NCI-H524 (cell line): ENCODE data around the gene GNAI2.
"Not testable (repeated sequence)": the region's sequence is repeated elsewhere in the genome, so short reads cannot be mapped to it uniquely, and the experiment has no call there.

Experiments used
- DNase-seq, 2 experiments: peaks; one replicate each; lab custom pipeline; 2025; lab: John Stamatoyannopoulos, UW

Gene GNAI2

DNA sequence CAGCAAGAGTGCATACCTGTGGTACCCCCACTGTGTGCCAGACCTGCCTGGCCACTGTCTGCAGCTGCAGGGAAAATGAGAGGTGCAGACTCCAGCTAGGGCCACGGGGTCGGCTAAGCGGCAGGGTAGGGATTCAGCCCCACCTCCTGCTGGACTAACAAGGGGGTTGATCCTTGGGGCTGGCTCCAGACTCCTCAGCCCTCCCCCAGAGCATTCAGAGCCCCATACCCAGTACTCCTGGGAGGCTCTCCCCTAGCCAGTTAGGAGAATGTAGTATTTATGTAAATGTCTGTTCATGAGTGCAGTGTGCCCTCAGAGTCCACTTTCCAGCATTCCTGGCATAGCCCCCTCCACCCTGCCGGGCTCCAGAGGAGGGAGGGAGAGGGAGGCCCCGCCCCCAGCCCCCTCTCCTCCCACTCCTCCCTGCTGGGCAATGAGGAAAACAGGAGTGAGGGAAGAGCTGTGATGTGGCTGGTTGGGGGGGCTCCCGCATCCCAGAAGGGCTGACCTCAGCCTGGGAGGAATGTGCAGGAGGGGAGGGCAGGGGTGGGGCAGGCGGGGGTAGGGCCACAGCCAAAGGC, 28.5 kb downstream of the GNAI2 start:
- no peak for DNase-seq

DNA sequence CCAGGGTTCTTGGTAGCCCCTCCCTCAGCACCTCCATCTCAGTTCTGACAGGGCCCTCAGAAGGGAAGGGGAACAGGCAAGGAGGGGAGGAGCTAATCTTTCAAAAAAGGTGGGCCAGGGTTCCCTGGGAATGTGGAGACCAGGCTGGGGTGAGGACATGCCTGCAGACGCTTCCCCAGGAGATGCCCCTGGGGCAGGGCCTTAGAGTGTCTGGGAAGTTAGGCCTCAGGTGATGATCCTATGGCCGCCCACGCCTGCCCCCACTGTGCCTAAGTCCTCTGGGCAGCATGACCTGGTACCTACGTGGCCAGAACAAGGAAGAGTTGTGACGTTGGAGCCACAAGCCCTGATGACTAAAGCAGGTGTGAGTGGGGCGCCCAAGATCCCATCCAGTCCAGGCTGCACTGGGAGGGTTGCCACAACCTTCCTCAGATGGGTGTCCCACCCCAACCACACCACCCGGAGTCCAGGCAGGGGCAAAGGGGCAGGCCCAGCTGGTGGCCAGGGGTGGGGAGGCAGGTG, 29.0 kb downstream of the GNAI2 start:
- no peak for DNase-seq

DNA sequence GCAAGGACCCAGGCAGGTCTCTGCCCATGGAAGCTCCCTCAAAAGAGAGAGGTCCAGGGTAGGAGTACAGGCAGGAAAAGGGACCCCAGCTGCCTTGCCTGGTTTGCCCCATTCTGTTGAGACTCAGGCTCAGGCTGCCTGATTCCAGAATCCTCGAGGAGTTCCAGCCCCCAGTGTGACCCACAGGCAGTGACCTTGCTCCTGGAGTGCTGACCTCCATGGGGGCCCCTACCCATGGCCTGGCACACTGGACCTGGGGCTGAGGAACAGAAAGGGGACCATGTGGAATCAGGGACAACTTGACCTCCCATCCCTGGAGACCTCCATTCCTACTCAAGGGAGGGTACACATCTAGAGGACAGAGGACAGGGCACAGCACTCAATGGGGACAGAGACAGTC, 29.6 kb downstream of the GNAI2 start:
- no peak for DNase-seq

DNA sequence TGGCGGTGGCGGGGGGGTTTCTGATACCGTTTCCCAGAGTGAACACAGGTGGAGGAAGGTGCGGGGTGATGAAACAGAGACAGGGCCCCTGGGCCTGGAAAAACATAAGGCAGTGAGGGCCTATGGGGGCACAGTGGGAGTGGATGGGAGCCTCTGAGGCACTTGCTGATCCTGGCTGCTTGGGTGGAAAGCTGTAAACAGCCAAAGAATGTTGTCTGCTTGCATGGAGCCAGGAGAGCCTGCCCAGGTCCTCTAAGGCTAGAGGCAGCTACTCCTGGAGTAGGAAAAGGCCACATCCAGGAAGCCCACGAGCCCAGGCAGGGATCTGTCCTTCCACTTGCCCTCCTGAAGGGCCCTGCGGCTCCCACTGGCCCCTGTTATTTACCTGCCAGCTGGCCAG, 30.0 kb downstream of the GNAI2 start:
- DNase-seq, result no peak

DNA sequence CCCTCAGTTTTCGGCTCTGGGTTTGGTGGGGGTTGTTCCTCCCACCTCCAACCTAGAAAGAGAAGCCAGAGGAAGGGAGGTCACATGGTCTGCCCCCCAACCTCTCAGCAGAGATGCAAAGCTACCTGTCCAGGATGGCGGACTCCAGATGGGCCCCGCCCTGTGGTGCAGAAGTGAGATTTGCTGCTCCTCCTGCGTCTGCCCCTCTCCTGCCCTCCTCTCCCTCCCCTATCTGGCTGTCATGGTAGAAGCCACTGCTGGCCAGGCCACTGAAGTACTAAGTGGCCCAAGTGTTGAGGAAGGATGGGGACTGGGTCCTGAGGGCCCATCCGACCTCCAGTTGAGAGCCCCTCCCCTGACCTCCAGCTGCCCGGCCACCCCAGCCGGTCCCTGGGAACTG, 30.8 kb downstream of the GNAI2 start:
- DNase-seq, result no peak

DNA sequence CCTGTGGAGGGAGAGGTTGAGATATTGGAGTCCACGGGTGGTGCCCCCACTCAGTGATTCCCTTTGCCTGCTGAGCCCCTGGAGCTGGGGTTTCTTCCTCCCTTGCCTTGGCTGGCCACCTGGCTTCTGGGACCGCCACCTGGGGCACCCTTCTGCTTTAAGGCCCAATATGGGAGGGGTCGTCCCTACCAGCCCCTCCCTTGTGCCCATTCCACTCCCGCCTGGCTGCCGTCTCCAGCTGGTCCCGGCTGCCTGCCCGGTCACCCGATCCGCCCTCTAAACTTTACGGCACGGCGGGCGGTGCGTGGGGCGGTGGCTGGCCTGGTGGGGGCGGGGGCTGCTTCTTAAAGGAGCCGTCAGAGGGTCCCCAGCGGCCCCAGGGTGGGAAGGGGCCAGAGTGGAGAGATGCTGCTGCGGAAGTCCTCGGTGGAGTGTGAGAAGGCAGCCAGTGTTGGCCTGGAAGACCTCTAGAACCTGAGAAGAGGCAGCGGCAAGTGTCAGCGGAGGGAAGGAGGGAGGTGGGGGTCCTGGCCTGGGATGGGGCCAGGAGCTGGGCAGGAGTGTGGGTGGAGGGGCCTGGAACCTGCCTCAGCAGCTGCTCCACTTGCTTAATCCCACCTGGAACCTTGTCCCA, 31.4 kb downstream of the GNAI2 start:
- peak; percentile 31 to 61 for DNase-seq

DNA sequence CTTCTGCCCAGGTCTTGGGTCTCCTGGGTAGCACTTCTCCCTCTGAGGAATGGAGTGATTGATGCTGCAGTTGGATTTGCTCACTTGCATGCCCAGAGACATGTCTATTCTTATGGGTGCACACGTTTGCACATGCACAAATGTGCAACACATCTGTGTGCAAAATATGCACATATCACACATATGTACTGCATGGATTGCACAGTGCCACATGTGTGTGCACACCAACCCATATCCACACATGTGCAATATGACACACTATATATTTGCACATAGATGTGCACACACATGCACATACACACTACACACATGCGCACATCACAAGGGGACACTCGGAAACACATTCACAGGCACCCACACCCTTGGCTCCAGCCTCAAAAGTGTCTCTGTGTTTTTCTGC, 32.3 kb downstream of the GNAI2 start:
- DNase-seq, result no peak

DNA sequence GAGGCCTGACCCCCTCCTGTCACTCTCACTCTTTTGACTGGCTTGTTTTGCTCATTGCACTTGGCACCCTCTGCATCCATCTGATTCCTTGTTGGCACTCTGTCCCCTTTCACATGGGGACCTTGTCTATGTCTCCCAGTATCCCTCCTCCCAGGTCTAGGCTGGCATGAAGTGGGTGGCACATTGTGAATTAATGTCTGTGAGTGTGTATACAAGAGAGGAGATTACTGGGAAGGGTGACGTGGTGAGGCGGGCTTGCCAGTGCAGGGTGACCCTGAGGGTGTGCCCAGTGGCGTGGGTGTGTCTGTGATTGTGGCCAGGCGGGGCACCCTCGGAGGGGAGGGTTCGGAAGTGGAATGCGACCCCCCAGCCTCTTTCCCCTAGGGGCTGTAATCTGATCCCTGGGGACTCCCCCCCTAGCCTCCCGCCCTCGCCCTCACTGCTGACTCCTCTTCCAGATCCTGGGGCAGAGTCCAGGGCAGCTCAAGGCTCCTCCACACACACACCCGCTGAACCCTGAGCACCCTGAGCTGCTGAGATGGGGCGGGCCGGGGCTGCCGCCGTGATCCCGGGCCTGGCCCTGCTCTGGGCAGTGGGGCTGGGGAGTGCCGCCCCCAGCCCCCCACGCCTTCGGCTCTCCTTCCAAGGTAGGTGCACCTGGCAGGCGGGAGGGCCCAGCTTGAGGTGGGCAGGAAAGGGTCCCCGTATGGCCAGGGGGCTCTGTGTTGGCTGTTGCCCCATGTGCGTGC, 32.9 kb downstream of the GNAI2 start, which contains the start of gene SEMA3B:
Gene SEMA3B (plus strand): TSS at position 445 of the 749 bp plus-strand sequence. CDS start 94 bp downstream, at position 539.
- DNase-seq, result no peak

DNA sequence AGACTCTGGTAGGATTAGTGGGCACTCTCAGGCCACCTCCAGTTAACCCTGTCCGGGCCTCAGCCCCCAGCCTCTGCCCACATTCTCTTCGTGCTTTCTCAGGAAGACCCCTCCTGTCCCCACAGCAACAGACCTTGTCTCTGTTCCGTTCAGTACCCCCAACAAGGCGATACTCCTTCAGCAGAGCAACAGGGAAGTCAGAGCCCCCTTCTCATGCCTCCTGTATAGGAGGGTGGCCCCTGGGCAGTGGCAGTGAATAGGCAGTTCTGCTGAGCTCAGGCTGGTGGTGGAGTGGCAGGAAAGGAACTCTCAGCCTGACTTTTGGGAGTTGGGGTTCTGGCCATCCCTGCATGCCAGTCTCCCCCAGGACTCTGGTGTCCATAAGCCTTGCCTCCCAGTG, 33.5 kb downstream of the GNAI2 start:
- no peak for DNase-seq

DNA sequence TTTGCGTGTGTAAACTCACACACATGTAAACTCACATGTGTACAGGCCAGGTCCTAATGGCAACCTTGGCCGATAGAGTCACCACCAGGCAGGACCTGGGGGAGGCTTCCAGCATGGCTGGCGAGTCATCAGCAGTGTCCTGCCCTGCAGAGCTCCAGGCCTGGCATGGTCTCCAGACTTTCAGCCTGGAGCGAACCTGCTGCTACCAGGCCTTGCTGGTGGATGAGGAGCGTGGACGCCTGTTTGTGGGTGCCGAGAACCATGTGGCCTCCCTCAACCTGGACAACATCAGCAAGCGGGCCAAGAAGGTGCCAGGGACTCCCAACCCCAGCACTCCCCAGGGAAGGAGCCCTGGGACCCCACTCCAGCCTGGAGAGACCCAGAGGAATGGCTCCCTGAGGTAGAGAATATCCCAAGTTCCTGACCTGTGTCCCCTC, 34.0 kb downstream of the GNAI2 start:
- DNase-seq, result no peak

DNA sequence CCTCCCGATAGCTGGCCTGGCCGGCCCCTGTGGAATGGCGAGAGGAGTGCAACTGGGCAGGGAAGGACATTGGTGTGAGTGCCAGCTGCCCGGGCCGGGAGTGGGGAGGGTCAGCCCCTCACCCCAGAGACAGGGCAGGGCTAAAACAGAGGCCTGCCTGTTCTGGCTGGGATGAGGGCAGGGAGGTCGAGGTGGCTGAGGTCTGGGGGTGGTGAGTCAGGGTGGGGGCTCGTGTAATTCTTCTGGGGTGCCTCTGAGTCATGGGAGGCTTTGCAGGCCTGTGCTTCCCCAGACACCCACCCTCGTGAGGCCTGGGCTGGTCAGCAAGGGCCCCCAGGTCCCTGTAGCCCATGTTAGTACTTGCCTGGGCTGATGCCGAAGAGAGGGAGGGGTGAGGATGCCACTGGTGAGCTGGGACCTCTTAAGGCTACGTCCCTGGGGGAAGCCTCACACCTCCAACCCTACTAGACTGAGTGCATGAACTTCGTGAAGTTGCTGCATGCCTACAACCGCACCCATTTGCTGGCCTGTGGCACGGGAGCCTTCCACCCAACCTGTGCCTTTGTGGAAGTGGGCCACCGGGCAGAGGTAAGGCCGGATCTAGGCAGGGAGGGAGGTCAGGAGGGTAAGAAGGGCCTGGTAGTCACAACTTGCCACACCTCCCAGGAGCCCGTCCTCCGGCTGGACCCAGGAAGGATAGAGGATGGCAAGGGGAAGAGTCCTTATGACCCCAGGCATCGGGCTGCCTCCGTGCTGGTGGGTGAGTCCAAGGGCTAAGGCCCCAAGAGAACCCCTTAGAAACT, 34.6 kb downstream of the GNAI2 start:
- no peak for DNase-seq

DNA sequence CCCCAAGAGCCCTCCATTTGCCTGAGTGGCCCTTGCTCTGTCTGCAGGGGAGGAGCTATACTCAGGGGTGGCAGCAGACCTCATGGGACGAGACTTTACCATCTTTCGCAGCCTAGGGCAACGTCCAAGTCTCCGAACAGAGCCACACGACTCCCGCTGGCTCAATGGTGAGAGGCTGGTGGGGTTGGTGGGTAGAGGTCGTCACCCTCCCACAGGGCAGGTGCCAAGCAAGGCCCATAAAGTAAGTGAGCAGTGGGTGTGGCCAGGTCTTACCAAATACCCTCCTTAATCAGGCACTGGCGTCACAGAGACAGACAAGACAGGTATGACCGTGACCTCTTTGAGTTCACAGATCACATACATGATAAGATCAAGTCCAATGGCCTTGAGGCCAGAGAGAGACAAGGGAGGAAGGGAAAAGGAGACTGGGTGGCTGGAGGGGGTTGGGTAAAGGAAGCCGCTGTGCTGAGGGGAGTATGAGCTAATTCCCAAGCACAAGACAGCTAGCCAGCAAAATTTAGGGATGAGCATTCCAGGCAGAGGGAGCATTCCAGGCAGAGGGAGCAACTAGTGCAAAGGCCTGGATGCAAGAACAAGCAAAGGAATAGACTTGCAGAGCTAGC, 35.4 kb downstream of the GNAI2 start:
- DNase-seq, result no peak

DNA sequence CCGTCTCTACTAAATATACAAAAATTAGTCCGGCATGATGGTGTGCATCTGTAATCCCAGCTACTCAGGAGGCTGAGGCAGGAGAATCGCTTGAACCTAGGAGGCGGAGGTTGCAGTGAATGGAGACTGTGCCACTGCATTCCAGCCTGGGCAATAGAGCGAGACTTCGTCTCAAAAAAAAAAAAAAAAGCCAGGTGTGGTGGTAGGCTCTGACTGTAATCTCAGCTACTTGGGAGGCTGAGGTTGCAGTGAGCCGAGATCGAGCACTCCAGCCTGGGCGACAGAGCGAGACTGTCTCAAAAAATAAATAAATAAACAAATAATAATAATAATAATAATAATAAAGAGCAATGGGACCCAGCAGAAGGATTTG, 36.5 kb downstream of the GNAI2 start:
- not testable (repeated sequence) for DNase-seq

DNA sequence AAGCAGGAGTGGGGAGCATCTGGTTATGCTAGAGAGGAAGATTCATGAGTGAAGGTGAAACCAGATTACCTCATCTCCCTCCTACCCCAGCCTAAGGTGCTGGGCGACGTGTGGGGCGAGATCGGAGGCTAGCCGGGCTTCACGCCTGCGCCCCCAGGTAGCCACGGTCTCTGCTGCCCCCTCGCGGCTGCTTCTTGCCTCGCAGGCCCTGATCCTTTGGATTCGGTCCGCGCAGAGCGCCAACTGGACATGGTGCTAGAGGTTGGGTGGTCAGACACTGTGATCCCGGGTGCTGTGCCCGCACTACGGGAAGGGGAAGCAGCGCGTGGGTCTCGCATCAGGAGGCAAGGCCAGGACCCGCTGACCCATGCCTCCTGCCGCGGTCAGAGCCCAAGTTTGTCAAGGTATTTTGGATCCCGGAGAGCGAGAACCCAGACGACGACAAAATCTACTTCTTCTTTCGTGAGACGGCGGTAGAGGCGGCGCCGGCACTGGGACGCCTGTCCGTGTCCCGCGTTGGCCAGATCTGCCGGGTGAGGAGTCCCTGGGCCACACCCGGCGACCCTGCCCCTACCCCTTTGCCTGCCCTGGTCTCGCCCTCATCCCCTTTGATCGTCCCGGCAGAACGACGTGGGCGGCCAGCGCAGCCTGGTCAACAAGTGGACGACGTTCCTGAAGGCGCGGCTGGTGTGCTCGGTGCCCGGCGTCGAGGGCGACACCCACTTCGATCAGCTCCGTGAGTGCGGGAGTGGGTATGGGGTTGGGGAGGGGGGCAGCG, 37.1 kb downstream of the GNAI2 start:
- peak; percentile 37 to 69 for DNase-seq

DNA sequence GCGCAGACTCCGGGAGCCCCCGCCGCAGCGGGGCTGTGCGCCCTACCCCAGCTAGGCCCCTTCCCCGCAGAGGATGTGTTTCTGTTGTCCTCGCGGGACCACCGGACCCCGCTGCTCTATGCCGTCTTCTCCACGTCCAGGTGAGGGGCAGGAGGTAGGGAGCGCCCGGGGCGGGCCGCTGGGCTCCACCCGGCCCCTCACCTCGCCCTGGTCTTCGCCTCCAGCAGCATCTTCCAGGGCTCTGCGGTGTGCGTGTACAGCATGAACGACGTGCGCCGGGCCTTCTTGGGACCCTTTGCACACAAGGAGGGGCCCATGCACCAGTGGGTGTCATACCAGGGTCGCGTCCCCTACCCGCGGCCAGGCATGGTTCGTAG, 37.7 kb downstream of the GNAI2 start:
- no peak for DNase-seq

DNA sequence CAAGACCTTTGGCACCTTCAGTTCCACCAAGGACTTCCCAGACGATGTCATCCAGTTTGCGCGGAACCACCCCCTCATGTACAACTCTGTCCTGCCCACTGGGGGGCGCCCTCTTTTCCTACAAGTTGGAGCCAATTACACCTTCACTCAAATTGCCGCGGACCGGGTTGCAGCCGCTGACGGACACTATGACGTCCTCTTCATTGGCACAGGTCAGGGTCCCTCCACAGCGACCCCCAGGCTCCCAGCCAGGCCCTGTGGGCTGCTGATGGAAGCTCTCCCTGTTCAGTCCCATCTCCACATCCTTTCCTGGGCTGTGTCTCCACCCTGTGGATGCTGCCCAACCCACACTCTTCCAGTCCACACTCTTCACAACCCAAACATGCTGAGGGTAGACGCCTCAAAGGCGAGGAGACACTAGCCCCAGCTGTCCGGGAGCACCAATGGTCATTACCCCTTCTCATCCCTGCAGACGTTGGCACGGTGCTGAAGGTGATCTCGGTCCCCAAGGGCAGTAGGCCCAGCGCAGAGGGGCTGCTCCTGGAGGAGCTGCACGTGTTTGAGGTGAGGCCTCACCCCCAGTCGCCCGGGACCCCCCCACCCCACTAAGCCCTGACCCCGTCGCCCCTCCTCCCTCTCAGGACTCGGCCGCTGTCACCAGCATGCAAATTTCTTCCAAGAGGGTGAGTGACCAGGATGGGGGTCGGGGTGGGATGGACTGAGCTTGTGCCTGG, 38.5 kb downstream of the GNAI2 start:
- DNase-seq, result peak; percentile 33 to 56

DNA sequence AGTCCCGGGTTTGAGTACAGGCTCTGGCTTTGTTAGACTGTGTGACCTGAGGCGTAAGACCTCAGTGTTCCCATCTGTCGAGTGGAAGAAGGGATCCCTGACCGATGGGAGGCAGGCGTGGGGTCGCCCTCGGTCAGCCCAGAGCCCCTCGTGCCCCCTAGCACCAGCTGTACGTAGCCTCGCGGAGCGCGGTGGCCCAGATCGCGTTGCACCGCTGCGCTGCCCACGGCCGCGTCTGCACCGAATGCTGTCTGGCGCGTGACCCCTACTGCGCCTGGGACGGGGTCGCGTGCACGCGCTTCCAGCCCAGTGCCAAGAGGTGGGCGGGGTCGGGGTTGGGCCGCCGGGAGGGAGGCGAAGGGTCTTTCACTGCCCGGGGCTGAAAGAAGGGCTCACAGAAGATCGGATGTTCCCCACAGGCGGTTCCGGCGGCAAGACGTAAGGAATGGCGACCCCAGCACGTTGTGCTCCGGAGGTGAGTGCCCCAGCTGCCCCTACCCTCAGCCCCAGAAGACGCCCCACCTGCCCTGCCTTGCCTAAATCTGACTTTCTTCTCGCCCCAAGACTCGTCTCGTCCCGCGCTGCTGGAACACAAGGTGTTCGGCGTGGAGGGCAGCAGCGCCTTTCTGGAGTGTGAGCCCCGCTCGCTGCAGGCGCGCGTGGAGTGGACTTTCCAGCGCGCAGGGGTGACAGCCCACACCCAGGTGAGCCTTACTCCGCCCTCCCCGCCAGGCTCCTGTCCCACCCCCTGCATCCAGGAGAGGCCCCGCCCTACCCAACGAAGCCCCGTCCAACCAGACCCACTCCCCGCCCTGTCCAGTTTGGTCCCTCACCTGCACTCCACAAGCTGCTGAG, 39.4 kb downstream of the GNAI2 start:
- DNase-seq, result no peak

DNA sequence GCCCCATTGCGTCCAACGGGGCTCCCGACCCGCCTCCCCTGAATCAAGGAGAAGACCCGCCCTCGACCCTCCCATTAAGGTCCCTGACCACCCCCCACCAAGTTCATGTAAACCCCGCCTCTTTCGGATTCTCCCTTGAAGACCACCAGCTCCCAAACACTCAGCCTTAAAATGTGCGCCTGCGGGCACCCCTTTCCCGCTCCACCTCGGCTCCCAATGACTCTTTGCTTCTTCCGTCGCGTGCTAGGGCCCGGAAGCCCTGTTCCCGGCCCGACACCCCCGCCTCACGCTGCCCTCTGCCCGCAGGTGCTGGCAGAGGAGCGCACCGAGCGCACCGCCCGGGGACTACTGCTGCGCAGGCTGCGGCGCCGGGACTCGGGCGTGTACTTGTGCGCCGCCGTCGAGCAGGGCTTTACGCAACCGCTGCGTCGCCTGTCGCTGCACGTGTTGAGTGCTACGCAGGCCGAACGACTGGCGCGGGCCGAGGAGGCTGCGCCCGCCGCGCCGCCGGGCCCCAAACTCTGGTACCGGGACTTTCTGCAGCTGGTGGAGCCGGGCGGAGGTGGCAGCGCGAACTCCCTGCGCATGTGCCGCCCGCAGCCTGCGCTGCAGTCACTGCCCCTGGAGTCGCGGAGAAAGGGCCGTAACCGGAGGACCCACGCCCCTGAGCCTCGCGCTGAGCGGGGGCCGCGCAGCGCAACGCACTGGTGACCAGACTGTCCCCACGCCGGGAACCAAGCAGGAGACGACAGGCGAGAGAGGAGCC, 40.2 kb downstream of the GNAI2 start:
- no peak for DNase-seq

DNA sequence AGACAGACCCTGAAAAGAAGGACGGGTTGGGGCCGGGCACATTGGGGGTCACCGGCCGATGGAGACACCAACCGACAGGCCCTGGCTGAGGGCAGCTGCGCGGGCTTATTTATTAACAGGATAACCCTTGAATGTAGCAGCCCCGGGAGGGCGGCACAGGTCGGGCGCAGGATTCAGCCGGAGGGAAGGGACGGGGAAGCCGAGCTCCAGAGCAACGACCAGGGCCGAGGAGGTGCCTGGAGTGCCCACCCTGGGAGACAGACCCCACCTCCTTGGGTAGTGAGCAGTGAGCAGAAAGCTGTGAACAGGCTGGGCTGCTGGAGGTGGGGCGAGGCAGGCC, 40.7 kb downstream of the GNAI2 start:
- no peak for DNase-seq
